Esophagus mucosa (tissue), 1 donor: Measurements from ENCODE around the gene FGF3. TPM values are rescaled to one million over a fixed set of nuclear protein-coding genes. Genes with fewer than 3 reads are reported as not detected.

Experiments used
- ATAC-seq: fragments of 200-7000 bp; cut with Tn5 transposase; one replicate; pipeline ENCODE4 v1.9.1; 2020
- total RNA-seq: library from RNA; stranded (reverse); gene quantifications from one replicate; pipeline ENCODE4 v1.2.4, GENCODE V29; 2023
- donor health status: DM: yes; HTN: yes; CAD: no.

The FGF3 gene
- total RNA-seq, result not detected

GRCh38 chr11:69818603-69819441 is at the start of gene FGF3:
Gene FGF3 (minus strand): TSS chr11:69819416. CDS start chr11:69818933, 483 bp downstream.
- no peak for ATAC-seq

DNA sequence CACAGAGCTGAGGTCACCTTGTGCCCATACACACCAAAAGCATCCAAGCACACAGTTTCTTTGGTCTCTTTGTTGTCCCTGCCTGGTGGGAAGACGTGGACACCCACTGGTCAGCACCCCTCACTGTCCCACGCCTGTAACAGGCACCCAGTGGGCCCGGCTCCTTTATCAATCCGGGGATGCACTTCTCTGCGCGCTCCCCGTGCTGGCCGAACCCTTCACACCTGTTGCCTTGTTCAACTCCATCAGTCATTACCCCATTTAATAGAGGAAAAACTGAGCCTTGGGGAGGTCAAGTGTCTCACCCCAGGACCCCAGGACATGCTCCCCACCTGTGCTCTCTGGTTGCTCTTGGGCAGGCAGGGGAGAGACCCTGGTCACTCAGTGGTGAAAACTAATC is 49.7 kb upstream of the FGF3 start:
- no peak for ATAC-seq

GRCh38 chr11:69868006-69868810 is 49.0 kb upstream of the FGF3 start:
- no peak for ATAC-seq

DNA sequence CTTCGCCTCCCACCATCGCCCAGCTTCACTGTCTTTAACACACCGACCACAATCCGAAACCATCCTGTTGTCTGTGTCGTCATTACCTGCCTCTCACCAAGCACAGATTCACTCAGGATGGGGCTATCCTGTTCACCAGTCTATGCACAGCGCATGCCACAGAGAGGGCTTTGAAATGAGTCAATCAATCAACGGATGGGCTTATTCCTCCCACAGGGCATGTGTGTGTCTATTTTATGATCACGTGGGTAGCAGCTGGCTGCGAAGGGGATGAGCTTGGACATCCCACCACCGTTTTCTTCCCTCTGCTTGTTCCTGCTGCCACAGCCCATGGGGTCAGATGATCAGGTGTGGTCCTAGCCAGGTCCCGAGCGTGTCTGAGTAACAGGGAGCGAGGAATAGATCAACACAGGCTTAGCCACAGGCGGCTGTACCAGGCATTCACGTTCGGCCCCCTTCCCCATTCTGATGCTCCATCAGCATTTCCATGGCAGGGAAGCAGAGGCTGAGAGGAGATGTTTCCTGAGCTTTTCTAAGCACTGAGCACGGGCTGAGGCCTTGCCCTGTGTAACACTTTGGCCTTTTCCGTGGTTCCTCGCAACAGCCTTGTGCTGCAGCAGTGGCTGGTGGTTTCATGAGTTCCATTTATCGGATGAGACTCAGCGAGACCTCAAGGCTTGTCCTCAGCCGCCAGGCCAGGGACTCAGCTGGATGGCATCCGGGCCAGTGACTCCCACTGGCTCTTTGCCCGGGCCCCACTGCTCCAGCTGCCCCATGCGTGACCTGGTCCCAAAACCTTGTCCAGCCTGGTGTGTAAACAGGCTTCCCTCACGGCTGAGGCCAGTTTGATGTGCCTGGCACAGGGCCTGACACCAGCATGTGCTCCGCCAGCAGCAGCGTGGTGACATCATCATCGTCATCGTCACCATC is 48.1 kb upstream of the FGF3 start:
- no peak for ATAC-seq

DNA sequence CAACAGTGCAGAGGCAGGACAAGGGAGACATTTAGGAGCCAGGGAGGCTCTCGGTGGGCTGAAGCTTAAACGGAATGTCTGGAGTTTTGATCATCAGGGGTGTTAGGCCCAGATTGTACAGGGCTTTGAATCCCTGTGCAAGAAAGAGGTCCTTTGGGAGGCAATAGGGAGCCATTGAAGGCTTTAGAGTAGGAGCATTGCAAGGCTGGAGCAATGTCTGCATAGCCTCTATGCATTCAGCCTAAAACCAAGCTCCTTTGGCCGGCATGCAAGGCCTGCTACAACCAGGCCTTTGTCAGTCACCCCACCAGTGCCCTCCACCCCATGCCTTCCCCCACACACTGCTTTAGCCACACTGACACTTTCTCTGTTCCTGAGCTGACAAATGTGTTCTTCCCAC is 47.4 kb upstream of the FGF3 start:
- no peak for ATAC-seq

DNA sequence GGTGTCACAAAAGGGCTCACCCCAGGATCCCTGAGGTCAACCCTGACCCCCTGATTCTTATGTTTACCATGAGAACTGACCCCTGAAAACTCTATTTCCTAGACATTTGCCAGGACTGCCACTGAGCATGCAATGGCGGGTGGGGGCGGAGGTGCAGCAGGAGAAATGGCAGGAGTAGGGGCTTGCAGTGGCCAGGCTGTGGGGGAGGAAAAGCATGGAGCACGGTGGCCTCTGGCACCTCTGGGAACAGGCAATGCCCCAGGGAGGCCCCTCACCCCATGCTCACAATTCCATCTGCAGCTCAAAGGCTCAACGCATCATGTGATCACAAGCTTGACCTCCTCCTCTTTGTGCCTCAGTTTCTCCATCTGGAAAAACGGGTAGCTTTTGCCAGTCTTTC is 46.5 kb upstream of the FGF3 start:
- ATAC-seq, result no peak

DNA sequence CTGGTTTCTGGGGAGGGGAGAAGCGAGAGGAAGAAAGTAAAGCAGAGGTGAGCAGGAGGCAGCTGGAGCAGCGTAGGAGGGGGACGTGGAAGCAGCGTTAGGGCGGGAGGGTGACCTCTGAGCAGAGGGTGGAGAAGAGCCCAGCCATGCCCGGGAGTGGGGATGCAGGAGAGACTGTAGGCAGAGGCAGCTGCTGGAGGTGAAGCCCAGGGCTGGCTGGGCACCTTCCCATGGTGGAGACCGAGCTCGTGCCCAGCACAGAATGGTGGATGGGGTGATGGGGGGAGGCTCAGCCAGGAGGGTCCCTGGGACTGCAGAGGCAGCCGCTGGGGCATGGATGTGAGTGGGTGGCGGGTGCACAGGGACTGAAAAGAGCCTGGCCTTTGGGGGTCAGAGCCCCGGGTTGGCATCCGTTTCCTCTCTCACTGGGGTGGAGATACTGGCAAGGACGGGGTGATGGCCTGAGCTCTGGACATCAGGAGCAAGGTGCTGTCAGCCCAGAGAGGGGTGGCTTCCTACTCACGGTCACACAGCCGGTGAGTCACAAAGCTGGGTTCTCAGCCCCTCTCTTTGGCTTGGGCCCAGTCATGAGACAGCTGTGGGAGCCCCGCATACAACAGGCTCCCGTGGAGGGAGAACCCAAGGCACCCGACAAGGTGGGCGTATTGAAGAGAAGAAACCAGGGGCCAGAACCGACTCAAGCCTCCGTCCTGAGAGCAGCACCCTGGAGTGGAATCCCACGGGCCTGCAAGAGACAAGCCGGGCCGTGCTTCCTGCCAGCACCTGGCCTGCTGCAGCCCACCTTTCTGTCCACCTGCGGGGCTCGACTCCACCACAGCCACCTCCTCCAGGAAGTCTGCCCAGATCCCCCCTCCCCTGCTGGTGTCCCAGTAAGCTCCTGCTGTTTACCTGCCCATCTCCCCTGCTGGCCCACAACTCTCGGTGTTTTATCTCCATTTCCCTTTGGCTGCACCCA is 45.8 kb upstream of the FGF3 start:
- peak; percentile 18 for ATAC-seq

- ATAC-seq, result no peak
Measured at GRCh38 chr11:69863544-69864200, 44.5 kb upstream of the FGF3 start.

DNA sequence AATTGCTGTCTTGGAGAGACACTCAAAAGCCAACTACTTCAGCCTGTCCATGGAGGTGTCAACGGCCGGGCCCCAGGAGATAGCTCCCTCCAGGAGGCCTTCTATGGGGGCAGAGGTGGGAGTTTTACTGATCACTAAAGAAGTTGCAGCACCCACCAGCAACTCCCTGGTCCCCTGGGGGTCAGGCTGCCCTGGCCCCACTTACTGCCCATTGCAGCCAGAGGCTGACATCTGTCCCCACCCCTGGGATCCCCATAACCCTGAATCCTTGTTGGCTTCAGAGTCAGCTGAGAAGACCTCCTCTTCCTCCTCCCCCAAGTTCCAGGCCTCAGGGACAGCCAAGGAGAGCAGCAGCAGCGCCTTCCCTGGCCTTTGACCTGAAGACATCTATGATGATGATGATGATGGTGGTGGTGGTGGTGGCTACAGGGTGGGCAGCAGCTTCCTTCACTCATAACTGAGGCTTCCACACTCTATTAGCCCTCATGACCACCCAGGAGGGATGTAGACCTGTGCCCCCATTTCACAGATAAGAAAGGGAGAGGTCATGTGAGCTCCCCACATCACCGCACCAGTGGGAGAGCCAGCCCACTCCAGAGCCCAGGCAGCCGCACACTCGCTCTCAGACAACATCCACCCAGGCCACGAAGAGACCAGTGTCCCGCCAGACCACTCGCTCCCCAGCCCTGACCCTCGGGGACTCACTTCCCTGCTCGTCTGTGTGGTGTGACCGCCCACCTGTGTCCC is 43.8 kb upstream of the FGF3 start:
- ATAC-seq, result no peak

DNA sequence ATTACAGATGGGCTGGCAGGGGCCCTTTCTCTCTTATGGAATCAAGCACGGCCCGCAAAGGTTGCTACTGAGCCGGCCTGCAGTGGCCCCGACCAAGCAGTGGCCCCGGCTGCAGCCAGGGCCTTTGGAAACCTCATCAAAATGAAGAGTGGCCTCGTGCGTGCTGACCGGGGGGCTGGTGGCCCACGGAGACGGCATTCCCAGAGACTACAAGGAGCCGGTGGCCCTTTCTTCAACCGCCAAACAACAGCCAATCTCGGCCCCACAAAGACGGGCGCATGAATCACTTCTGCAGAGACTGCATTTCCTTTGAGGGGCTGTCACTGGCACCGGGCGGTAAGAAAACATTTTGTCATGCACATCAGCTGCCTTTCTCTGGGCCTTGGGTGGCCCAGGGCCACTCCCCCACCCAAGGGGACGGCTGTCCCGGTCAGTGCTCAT is 43.1 kb upstream of the FGF3 start:
- ATAC-seq, result no peak

- no peak for ATAC-seq
Measured at GRCh38 chr11:69861901-69862300, 42.7 kb upstream of the FGF3 start.

GRCh38 chr11:69860796-69861445 is 41.7 kb upstream of the FGF3 start:
- ATAC-seq, result no peak

GRCh38 chr11:69860244-69860643 is 41.0 kb upstream of the FGF3 start:
- ATAC-seq, result no peak

DNA sequence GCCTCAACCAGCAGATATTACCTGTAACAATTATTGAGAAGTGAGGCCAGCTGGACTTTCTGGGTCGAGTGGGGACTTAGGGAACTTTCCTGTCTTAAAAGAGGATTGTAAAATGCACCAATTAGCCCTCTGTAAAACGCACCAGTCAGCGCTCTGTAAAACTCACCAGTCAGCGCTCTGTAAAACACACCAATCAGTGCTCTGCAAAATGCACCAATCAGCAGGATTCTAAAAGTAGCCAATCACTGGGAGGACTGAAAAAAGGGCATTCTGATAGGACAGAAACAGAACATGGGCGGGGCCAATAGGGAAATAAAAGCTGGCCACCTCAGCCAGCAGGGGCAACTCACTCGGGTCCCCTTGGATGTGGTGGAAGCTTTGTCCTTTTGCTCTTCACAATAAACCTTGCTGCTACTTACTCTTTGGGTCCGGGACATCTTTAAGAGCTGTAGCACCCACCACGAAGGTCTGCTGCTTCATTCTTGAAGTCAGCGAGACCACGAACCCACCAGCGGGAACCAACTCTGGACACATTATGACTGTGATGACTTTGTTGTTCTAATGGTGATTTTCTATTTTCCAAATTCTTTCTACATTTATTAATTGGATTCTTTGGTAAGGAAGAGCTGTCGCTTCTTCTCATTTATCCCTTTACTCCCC is 40.2 kb upstream of the FGF3 start:
- no peak for ATAC-seq

DNA sequence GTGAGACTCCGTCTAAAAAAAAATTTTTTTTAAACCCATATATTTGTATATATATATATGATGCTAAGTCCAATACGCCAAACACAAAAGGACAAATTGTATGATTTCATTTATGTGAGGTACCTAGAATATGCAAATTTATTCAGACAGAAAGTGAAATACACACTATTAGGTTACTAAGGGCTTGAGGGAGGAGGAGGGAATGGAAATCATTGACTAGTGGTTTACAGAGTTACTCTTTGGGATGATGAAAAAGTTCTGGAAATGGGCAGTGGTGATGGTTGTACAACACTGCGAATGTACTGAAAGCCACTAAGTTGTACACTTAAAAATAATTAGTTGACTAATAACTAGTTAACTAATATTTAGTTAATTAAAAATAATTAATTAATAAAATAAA is 36.2 kb upstream of the FGF3 start:
- ATAC-seq, result no peak

DNA sequence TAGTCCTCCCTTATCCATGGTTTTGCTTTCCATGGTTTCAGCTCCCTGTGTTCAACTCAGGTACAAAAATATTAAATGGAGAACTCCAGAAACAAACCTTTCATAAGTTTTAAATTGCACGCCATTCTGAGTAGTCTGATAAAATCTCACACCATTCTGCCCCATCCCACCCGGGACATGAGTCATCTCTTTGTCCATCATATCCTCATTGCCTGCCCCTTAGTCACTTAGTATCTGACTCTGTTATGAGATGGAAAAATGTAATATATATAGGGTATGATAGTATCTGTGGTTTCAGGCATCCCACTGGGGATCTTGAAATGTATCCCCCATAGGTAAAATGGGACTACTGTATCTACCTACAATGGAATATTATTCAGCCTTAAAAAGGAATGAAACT is 35.5 kb upstream of the FGF3 start:
- ATAC-seq, result no peak

GRCh38 chr11:69852056-69852455 is 32.8 kb upstream of the FGF3 start:
- ATAC-seq, result no peak

GRCh38 chr11:69848201-69848600 is 29.0 kb upstream of the FGF3 start:
- peak; percentile 13 for ATAC-seq

- no peak for ATAC-seq
Measured at GRCh38 chr11:69844396-69844795, 25.2 kb upstream of the FGF3 start.
